CD8-positive, alpha-beta memory T cell (primary cell): ENCODE results near the gene OTUD1. TPM values are rescaled to one million over a fixed set of nuclear protein-coding genes. Genes with fewer than 3 reads are reported as not detected.
"Not testable (repeated sequence)": the region's sequence is repeated elsewhere in the genome, so short reads cannot be mapped to it uniquely, and the experiment has no call there.

Source experiments
- CTCF ChIA-PET: fragments of 350-600 bp; sonication (Branson Sonifier 250); formaldehyde crosslinking; loops from one replicate; lab custom pipeline; 2021; ENCODE audit warnings: antibody characterized with exemption; lab: Charles Lee
- POLR2A ChIA-PET: fragments of 350-600 bp; sonication (Branson Sonifier 250); formaldehyde crosslinking; loops from one replicate; lab custom pipeline; 2021; ENCODE audit warnings: antibody characterized with exemption; lab: Charles Lee
- DNase-seq, 5 donors: peaks; one replicate each; pipeline versions ENCODE4 v3.0.0 to v3.0.0-alpha.2; 2020 to 2022; ENCODE audit warnings: mixed read lengths in 1 of 5
- H3K27ac ChIP-seq: one replicate; pipeline ENCODE4 v1.7.0; 2013; ENCODE audit warnings: low read depth, mild to moderate bottlenecking, low read length, moderate library complexity
- H3K27me3 ChIP-seq: 2 replicates; pipeline ENCODE4 v1.7.0; 2013; ENCODE audit warnings: low read length, mild to moderate bottlenecking; ENCODE audit not compliant: insufficient read depth, poor library complexity, severe bottlenecking
- H3K36me3 ChIP-seq: 2 replicates; pipeline ENCODE4 v1.7.0; 2013; ENCODE audit warnings: mild to moderate bottlenecking, low read length, moderate library complexity; ENCODE audit not compliant: insufficient read depth
- H3K4me1 ChIP-seq: 2 replicates; pipeline ENCODE4 v1.7.0; 2013; ENCODE audit warnings: mild to moderate bottlenecking, low read length, moderate library complexity; ENCODE audit not compliant: insufficient read depth
- H3K4me3 ChIP-seq: 2 replicates; pipeline ENCODE4 v1.7.0; 2013; ENCODE audit warnings: mild to moderate bottlenecking, low read length
- H3K9me3 ChIP-seq: 2 replicates; pipeline ENCODE4 v1.7.0; 2013; ENCODE audit warnings: mild to moderate bottlenecking, low read length
- H3K27ac Mint-ChIP-seq, 8 donors: one replicate each; pipeline ENCODE4 v1.8.0; 2020 to 2021; ENCODE audit warnings: mixed read lengths in 8 of 8, mild to moderate bottlenecking in 6 of 8, inconsistent platforms in 3 of 8, moderate library complexity in 3 of 8
- H3K27me3 Mint-ChIP-seq, 2 donors: one replicate each; pipeline ENCODE4 v1.8.0; 2020 to 2021; ENCODE audit warnings: mixed read lengths in 2 of 2, mild to moderate bottlenecking in 1 of 2, moderate library complexity in 1 of 2
- H3K36me3 Mint-ChIP-seq, 3 donors: one replicate each; pipeline ENCODE4 v1.8.0; 2020 to 2021; ENCODE audit warnings: mixed read lengths in 3 of 3, inconsistent platforms in 1 of 3, mild to moderate bottlenecking in 1 of 3
- H3K4me1 Mint-ChIP-seq, 3 donors: one replicate each; pipeline ENCODE4 v1.8.0; 2020 to 2021; ENCODE audit warnings: mixed read lengths in 3 of 3, inconsistent platforms in 1 of 3, mild to moderate bottlenecking in 1 of 3
- H3K4me3 Mint-ChIP-seq, 7 donors: one replicate each; pipeline ENCODE4 v1.8.0; 2020 to 2021; ENCODE audit warnings: mixed read lengths in 7 of 7, mild to moderate bottlenecking in 6 of 7, moderate library complexity in 4 of 7, inconsistent platforms in 2 of 7
- H3K9me3 Mint-ChIP-seq, 5 donors: one replicate each; pipeline ENCODE4 v1.8.0; 2020 to 2022; ENCODE audit warnings: mixed read lengths in 5 of 5, mild to moderate bottlenecking in 3 of 5, moderate library complexity in 2 of 5, inconsistent platforms in 1 of 5
- polyA plus RNA-seq: library from polyadenylated mRNA; unstranded; fragments of 300-500 nt; fragmentation: Illumina TruSeq; gene quantifications from one replicate; pipeline ENCODE4 v1.2.3, GENCODE V29; 2021
- total RNA-seq, 2 experiments: library from RNA; stranded (reverse); gene quantifications; one replicate each; pipeline ENCODE4 v1.2.3, GENCODE V29; 2021

OTUD1 gene
- 1 to 10 TPM; 6.6 to 6.9 TPM for total RNA-seq
- polyA plus RNA-seq = 17.2 TPM

GRCh38 chr10:23438547-23439451 lies at the start of gene OTUD1:
Gene OTUD1, plus strand, starts transcription at chr10:23439075. Its CDS starts 383 bp downstream, at chr10:23439458.
- Histone ChIP-seq H3K4me3 (peak within 1 kb of the TSS; percentile 82), H3K36me3 (no peaks in the 10 kb centered on the region), H3K9me3 (no peaks in the 10 kb centered on the region), H3K4me1 (peaks cover 34% of the 10 kb centered on the region), H3K27ac (peak within 1 kb of the TSS; percentile 75), H3K27me3 (no peaks in the 10 kb centered on the region)
- ChIA-PET CTCF (interaction anchor here (1.2 to 2.2 kb wide), 4 partner anchors 8 to 123 kb away, joined by 3 to 8 read pairs (median 4); no protein-coding TSS in a partner anchor), POLR2A (interaction anchor here (0.5 to 2.1 kb wide), 10 partner anchors 8 to 1435 kb away, joined by 3 to 7 read pairs (median 3); partner anchors contain the start of gene DNAJC1)
- H3K4me3 Mint-ChIP-seq = peak within 1 kb of the TSS; percentile 80 to 92 (median 85)
- peaks cover 37 to 42% (median 41%) of the 10 kb centered on the region in 3 donors for H3K4me1 Mint-ChIP-seq
- no peaks in the 10 kb centered on the region for H3K9me3 Mint-ChIP-seq
- peaks cover 0 to 2% of the 10 kb centered on the region in 2 donors for H3K27me3 Mint-ChIP-seq
- peaks cover 0 to 28% (median 3%) of the 10 kb centered on the region in 3 donors for H3K36me3 Mint-ChIP-seq
- peak; percentile 90 to 95 (median 93) for DNase-seq
- peak within 1 kb of the TSS; percentile 85 to 98 (median 90) for H3K27ac Mint-ChIP-seq

- DNase-seq, H3K9me3 ChIP-seq, H3K4me1 ChIP-seq, H3K36me3 ChIP-seq, H3K4me3 Mint-ChIP-seq, H3K4me1 Mint-ChIP-seq, H3K4me3 ChIP-seq, CTCF ChIA-PET, POLR2A ChIA-PET, H3K27ac ChIP-seq, H3K9me3 Mint-ChIP-seq, H3K27ac Mint-ChIP-seq, H3K36me3 Mint-ChIP-seq, H3K27me3 ChIP-seq: not testable (repeated sequence)
- peaks cover 4 to 11% of the 10 kb centered on the region in 2 donors for H3K27me3 Mint-ChIP-seq
Measured at GRCh38 chr10:23390408-23390807, 48.5 kb upstream of the OTUD1 start.

- ChIA-PET CTCF (no interaction called here), POLR2A (no interaction called here)
- Mint-ChIP-seq H3K27ac (no peak overlapping the region), H3K4me1 (no peaks in the 10 kb centered on the region), H3K27me3 (peaks cover 4 to 11% of the 10 kb centered on the region in 2 donors), H3K9me3 (peaks cover 0 to 4% (median 0%) of the 10 kb centered on the region in 5 donors), H3K4me3 (no peak overlapping the region), H3K36me3 (peaks cover 0 to 7% (median 0%) of the 10 kb centered on the region in 3 donors)
- no peaks in the 10 kb centered on the region for H3K4me1 ChIP-seq
- H3K9me3 ChIP-seq = no peaks in the 10 kb centered on the region
- H3K4me3 ChIP-seq = no peak overlapping the region
- DNase-seq = no peak
- H3K27me3 ChIP-seq = no peaks in the 10 kb centered on the region
- no peaks in the 10 kb centered on the region for H3K36me3 ChIP-seq
- H3K27ac ChIP-seq = no peak overlapping the region
Measured at GRCh38 chr10:23390809-23391208, 48.1 kb upstream of the OTUD1 start.

- Histone ChIP-seq H3K27me3 (no peaks in the 10 kb centered on the region), H3K9me3 (no peaks in the 10 kb centered on the region), H3K4me1 (no peaks in the 10 kb centered on the region), H3K27ac (no peak overlapping the region), H3K36me3 (no peaks in the 10 kb centered on the region), H3K4me3 (no peak overlapping the region)
- Mint-ChIP-seq H3K27me3 (peaks cover 5 to 11% of the 10 kb centered on the region in 2 donors), H3K4me3 (no peak overlapping the region), H3K9me3 (peaks cover 0 to 4% (median 0%) of the 10 kb centered on the region in 5 donors), H3K36me3 (peaks cover 0 to 7% (median 0%) of the 10 kb centered on the region in 3 donors), H3K27ac (no peak overlapping the region), H3K4me1 (no peaks in the 10 kb centered on the region)
- ChIA-PET POLR2A (no interaction called here), CTCF (no interaction called here)
- DNase-seq = no peak
Measured at GRCh38 chr10:23391821-23392220, 47.1 kb upstream of the OTUD1 start.

- H3K27ac ChIP-seq = no peak overlapping the region
- H3K27me3 Mint-ChIP-seq = peaks cover 5 to 8% of the 10 kb centered on the region in 2 donors
- H3K27ac Mint-ChIP-seq = peak overlapping the region in 1 of 8 donors; percentile 66
- no peak for DNase-seq
- ChIA-PET POLR2A (no interaction called here), CTCF (no interaction called here)
- peaks cover 0 to 7% (median 0%) of the 10 kb centered on the region in 3 donors for H3K36me3 Mint-ChIP-seq
- no peak overlapping the region for H3K4me3 ChIP-seq
- no peaks in the 10 kb centered on the region for H3K9me3 ChIP-seq
- no peaks in the 10 kb centered on the region for H3K36me3 ChIP-seq
- H3K27me3 ChIP-seq = no peaks in the 10 kb centered on the region
- no peaks in the 10 kb centered on the region for H3K4me1 Mint-ChIP-seq
- H3K4me1 ChIP-seq = no peaks in the 10 kb centered on the region
- H3K9me3 Mint-ChIP-seq = no peaks in the 10 kb centered on the region
- H3K4me3 Mint-ChIP-seq = no peak overlapping the region
Measured at GRCh38 chr10:23395017-23395416, 43.9 kb upstream of the OTUD1 start.

GRCh38 chr10:23396695-23397094 lies 42.2 kb upstream of the OTUD1 start:
- no peaks in the 10 kb centered on the region for H3K9me3 Mint-ChIP-seq
- H3K27me3 ChIP-seq = no peaks in the 10 kb centered on the region
- no peak for DNase-seq
- H3K36me3 ChIP-seq = no peaks in the 10 kb centered on the region
- no peak overlapping the region for H3K27ac ChIP-seq
- H3K27ac Mint-ChIP-seq = peak overlapping the region in 1 of 8 donors; percentile 61
- ChIA-PET CTCF (no interaction called here), POLR2A (no interaction called here)
- no peak overlapping the region for H3K4me3 Mint-ChIP-seq
- H3K4me1 ChIP-seq = no peaks in the 10 kb centered on the region
- H3K9me3 ChIP-seq = no peaks in the 10 kb centered on the region
- H3K4me1 Mint-ChIP-seq = no peaks in the 10 kb centered on the region
- H3K36me3 Mint-ChIP-seq = peaks cover 0 to 7% (median 0%) of the 10 kb centered on the region in 3 donors
- no peak overlapping the region for H3K4me3 ChIP-seq
- H3K27me3 Mint-ChIP-seq = peaks cover 5% of the 10 kb centered on the region in 2 donors

GRCh38 chr10:23399701-23400144 lies 39.2 kb upstream of the OTUD1 start:
- CTCF ChIA-PET = no interaction called here
- no peaks in the 10 kb centered on the region for H3K4me1 Mint-ChIP-seq

GRCh38 chr10:23402856-23403255 lies 36.0 kb upstream of the OTUD1 start:
- ChIA-PET POLR2A (no interaction called here), CTCF (no interaction called here)
- Mint-ChIP-seq H3K9me3 (no peaks in the 10 kb centered on the region), H3K27me3 (no peaks in the 10 kb centered on the region), H3K4me1 (no peaks in the 10 kb centered on the region), H3K36me3 (no peaks in the 10 kb centered on the region), H3K27ac (no peak overlapping the region), H3K4me3 (no peak overlapping the region)
- DNase-seq = no peak
- Histone ChIP-seq H3K27ac (no peak overlapping the region), H3K4me1 (no peaks in the 10 kb centered on the region), H3K4me3 (no peak overlapping the region), H3K36me3 (no peaks in the 10 kb centered on the region), H3K9me3 (no peaks in the 10 kb centered on the region), H3K27me3 (no peaks in the 10 kb centered on the region)

More at GRCh38 chr10:23399701-23400144, 39.2 kb upstream of the OTUD1 start:
- peaks cover 0 to 2% (median 0%) of the 10 kb centered on the region in 3 donors for H3K36me3 Mint-ChIP-seq
- no peak overlapping the region for H3K27ac Mint-ChIP-seq
- no peak overlapping the region for H3K4me3 Mint-ChIP-seq
- Histone ChIP-seq H3K36me3 (no peaks in the 10 kb centered on the region), H3K9me3 (no peaks in the 10 kb centered on the region), H3K27ac (no peak overlapping the region), H3K27me3 (no peaks in the 10 kb centered on the region), H3K4me3 (no peak overlapping the region), H3K4me1 (no peaks in the 10 kb centered on the region)
- no peaks in the 10 kb centered on the region for H3K9me3 Mint-ChIP-seq
- peaks cover 1% of the 10 kb centered on the region in 2 donors for H3K27me3 Mint-ChIP-seq
- POLR2A ChIA-PET = no interaction called here
- no peak for DNase-seq
